NCI-H146 treated with DMSO at 0.1 percent for 48 hours (cell line): Measurements from ENCODE around the gene KYAT1.
A peak's percentile ranks its signal among the peaks of the same experiment; 100 is the strongest.
"Not testable (repeated sequence)": the region's sequence is repeated elsewhere in the genome, so short reads cannot be mapped to it uniquely, and the experiment has no call there.

Experiments used
- DNase-seq: peaks from one replicate; lab custom pipeline; 2025; ENCODE audit not compliant: unreplicated experiment; lab: John Stamatoyannopoulos, UW

The KYAT1 gene

GRCh38 chr9:128886211-128886891 lies 4.6 kb upstream of the KYAT1 start:
- DNase-seq = no peak

- DNase-seq = no peak
Observed at GRCh38 chr9:128885798-128886197, 4.0 kb upstream of the KYAT1 start.

- no peak for DNase-seq
Observed at GRCh38 chr9:128885376-128885775, 3.6 kb upstream of the KYAT1 start.

GRCh38 chr9:128884164-128884563 lies 2.4 kb upstream of the KYAT1 start:
- no peak for DNase-seq

- DNase-seq = no peak
Observed at GRCh38 chr9:128882677-128883603, 1.2 kb upstream of the KYAT1 start.

- DNase-seq = no peak
Observed at GRCh38 chr9:128877852-128878251, 3.9 kb downstream of the KYAT1 start.

- DNase-seq = not testable (repeated sequence)
Observed at GRCh38 chr9:128870941-128871265, 10.8 kb downstream of the KYAT1 start.

- no peak for DNase-seq
Observed at GRCh38 chr9:128870128-128870940, 11.4 kb downstream of the KYAT1 start.

GRCh38 chr9:128863647-128864046 lies 18.1 kb downstream of the KYAT1 start:
- DNase-seq = peak; percentile 3

- DNase-seq = no peak
Observed at GRCh38 chr9:128862401-128862851, 19.3 kb downstream of the KYAT1 start.

- no peak for DNase-seq
Observed at GRCh38 chr9:128861501-128861900, 20.2 kb downstream of the KYAT1 start.

- DNase-seq = no peak
Observed at GRCh38 chr9:128860937-128861336, 20.8 kb downstream of the KYAT1 start.

- not testable (repeated sequence) for DNase-seq
Observed at GRCh38 chr9:128858476-128858875, 23.3 kb downstream of the KYAT1 start.

- DNase-seq = not testable (repeated sequence)
Observed at GRCh38 chr9:128854454-128854853, 27.3 kb downstream of the KYAT1 start.

GRCh38 chr9:128852646-128853045 lies 29.1 kb downstream of the KYAT1 start:
- not testable (repeated sequence) for DNase-seq

- not testable (repeated sequence) for DNase-seq
Observed at GRCh38 chr9:128851779-128852600, 29.8 kb downstream of the KYAT1 start.

- DNase-seq = not testable (repeated sequence)
Observed at GRCh38 chr9:128851024-128851423, 30.7 kb downstream of the KYAT1 start.

GRCh38 chr9:128847803-128848202 lies 33.9 kb downstream of the KYAT1 start:
- DNase-seq = no peak

- DNase-seq = no peak
Observed at GRCh38 chr9:128846680-128847030, 35.1 kb downstream of the KYAT1 start.

- peak; percentile 28 for DNase-seq
Observed at GRCh38 chr9:128845186-128845931, 36.4 kb downstream of the KYAT1 start.
